ENCODE data around the gene OR51M1.

OR51M1 gene

DNA sequence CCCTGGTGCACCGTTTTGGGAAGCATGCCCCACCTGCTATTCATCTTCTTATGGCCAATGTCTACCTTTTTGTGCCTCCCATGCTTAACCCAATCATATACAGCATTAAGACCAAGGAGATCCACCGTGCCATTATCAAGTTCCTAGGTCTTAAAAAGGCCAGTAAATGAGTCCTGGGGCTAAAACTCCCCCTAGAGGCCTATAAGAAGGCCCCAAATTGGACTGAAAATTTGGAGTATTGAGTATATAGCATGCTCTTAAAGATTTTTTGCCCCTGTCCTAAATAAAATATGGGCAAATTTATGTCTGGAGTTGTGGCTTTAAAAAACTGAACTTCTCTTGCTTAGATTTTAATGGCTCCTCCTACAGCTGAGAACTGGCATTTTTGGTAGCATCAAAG lies 6.6 kb downstream of the OR51M1 start:
- no peak for DNase-seq

DNA sequence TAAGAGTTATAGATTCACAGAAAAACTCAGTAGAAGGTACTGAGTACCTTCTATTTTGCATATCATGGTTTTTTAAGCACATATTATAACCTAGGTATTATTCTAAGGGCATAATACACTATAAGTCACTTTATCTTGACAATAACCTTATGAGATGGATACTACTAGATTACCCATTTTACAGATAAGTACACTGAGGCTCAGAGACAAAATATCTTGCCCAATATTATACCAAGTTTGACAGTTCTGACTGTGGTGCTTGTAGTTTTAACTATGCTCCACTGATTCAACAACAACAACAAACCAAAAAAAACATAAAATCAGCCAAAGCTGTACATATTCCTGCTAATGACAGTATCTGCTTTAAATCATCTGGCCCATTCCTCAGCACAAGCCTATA lies 10.5 kb downstream of the OR51M1 start:
- no peak for DNase-seq

DNA sequence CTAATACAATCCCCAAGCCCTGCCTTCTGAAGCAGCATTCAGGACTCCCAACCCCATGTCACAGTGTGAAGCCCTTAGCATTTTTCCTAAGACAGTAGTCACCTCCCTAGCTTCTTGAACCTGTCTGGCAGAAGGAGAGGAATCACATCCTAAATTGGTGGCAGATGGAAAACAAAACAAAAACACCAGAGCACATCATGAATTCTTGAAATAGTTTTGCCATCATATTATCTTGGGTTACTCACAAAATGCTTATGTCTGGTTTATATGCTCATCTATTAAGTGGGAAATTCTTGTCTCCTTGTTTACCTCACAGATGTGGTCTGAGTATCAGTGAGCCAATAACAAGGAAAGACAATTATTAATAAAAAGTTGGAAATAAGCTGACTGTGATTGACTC lies 15.3 kb downstream of the OR51M1 start:
- DNase-seq: no peak

DNA sequence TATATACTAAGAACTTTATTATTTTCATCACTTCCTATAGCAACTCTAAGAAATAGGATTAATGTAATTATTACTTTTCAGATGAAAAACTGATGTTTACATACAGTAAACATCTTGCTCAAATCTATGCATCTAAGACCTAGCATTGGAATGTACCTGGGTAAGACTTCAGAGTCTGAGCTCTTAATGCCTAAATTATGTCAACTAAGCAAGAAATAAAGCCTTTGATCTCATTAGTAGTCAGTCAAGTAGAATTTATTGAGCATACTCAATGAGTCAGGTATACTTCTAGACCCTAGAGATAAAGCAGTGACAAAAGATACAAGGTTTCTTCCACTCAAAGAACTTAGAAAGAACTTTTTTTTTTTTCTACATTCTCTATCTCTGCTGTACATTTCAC lies 21.6 kb downstream of the OR51M1 start:
- no peak for DNase-seq

DNA sequence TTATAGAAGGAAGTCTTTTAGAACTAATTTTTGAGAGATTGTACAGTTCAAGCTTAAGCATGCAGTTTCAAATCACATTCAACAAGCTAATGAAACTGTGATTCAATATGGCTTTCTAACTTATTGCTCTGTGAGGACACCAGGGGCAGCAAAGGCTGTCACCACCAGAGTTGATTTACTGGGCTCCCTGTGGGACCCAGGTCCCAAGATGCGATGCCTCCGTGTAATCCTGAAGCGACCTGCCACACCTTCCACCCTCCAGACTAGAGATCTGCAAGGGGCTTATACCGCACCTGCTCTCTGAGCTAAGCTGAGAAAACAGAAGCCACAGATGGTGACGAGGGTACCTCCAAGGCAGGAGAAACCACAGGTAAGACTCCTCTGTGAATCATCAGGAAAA lies 37.4 kb downstream of the OR51M1 start:
- no peak for DNase-seq

DNA sequence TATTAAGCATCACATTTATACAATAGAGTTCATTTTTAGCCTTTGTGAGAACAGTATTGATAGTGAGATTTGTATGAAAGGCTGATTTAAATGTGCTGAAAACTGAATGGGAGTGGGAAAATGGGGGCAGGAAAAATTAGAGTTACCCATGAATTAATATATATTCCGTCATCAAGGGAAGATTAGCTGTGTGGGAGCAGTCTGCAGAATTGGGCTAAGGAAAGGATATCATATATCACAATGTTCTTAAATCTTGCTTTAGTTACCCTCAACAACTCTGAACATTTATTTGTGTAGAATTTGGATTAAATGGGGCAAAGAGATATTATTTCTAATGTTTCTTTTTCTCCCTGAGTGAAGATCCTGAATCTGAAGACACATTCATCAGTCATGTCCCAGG lies 38.2 kb downstream of the OR51M1 start, which contains the start of gene OR51Q1:
Gene OR51Q1 (plus strand): TSS at position 301 of the 400 bp plus-strand sequence. CDS start 90 bp downstream, at position 391.
- DNase-seq: no peak

GRCh38 chr11:5423131-5423530 lies 39.5 kb downstream of the OR51M1 start:
- no peak for DNase-seq

GRCh38 chr11:5441414-5441813 lies 57.8 kb downstream of the OR51M1 start, which contains the start of gene OR51I1:
TSS of gene OR51I1 (minus strand) at chr11:5441514. CDS start at chr11:5441514, 0 bp downstream.
- DNase-seq: no peak

Measured in 8988T (cell line).